ENCODE results near the gene ABCA1.

Gene ABCA1

DNA sequence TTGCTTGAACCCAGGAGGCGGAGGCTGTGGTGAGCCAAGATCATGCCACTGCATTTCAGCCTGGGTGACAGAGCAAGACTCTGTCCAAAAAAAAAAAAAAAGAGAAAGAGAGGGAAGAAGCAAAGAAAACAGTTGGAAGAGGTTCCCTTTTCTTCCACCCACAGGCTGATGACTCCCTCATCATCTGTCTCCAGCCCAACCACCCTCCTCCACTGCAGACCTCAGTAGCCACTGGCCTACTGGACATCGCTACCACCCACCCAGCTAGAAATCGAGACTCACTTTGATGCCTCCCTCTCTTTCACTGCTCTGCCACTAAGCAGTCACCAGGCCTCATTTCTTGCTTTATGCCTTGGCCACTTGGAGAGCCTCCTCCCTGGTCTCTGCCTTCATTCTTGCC, 92.8 kb downstream of the ABCA1 start:
- DNase-seq, result no peak

- DNase-seq, result no peak
Measured at GRCh38 chr9:104833696-104834095, 94.3 kb downstream of the ABCA1 start.

DNA sequence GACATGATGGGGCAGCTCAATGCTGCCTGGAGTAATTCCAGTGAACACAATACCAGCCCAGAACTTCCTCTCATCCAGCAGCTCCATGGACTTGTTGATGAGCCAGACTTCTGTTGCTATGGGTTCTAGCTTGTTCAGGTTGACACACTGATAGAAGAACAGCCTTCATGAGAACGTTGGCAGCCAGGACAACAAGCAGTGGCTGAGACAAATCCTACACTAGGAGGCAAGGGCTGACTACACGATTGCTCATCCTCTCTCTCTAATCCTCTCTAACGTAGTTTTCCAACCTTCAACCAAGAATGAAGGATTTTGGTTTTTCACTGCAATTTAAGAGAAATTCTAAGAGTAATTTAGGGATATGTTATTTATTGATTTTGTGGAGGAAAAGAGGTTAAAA, 96.3 kb downstream of the ABCA1 start:
- no peak for DNase-seq

- DNase-seq, result no peak
Measured at GRCh38 chr9:104826911-104827310, 101.0 kb downstream of the ABCA1 start.

- DNase-seq, result no peak
Measured at GRCh38 chr9:104826079-104826775, 101.7 kb downstream of the ABCA1 start.

GRCh38 chr9:104820336-104820735, 107.6 kb downstream of the ABCA1 start:
- no peak for DNase-seq

GRCh38 chr9:104819033-104819432, 108.9 kb downstream of the ABCA1 start:
- DNase-seq, result no peak

DNA sequence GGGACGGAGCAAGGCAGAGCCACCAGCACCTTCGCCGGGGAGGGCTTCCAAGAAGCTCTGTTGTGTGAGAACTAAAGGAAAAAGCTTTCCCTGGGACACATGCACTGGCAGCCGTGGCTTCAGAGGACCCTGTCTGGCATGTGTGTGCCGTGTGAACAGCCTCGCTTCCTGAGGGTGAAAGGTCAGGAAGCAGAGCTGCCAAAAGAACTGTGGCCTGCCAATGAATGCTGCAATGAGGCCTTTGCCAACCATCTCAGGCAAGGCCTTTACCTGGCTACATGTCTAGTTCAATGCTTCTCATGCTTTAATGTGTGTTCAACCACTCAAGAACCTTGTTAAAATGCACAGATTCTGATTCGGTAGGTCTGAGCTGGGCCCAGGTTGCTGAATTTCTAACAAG, 110.5 kb downstream of the ABCA1 start:
- DNase-seq, result no peak

- no peak for DNase-seq
Measured at GRCh38 chr9:104815851-104816565, 111.9 kb downstream of the ABCA1 start.

GRCh38 chr9:104810421-104811339, 117.3 kb downstream of the ABCA1 start:
- DNase-seq, result no peak

GRCh38 chr9:104808035-104808614, 119.8 kb downstream of the ABCA1 start:
- no peak for DNase-seq

- DNase-seq, result no peak
Measured at GRCh38 chr9:104805441-104805840, 122.5 kb downstream of the ABCA1 start.

GRCh38 chr9:104802906-104803305, 125.0 kb downstream of the ABCA1 start:
- DNase-seq, result no peak

DNA sequence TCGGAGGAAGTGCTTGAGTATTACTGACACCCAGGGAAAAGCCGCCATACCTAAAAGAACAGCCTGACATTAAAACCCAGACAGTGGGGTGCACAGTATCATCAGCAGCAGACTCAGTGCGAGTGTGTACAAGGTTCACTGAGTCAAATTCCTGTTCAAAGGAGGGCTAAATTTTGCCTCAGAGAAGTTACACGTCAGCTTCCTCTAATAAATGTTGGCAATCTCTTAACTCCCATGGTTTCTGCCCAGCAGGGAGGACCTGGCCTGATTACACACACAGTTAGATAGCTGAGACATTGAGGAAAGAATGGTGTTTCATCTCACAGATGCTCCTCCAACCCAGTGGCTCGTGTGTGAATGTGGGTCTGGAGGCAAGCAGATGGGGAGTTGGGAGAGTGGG, 125.8 kb downstream of the ABCA1 start:
- DNase-seq, result no peak

DNA sequence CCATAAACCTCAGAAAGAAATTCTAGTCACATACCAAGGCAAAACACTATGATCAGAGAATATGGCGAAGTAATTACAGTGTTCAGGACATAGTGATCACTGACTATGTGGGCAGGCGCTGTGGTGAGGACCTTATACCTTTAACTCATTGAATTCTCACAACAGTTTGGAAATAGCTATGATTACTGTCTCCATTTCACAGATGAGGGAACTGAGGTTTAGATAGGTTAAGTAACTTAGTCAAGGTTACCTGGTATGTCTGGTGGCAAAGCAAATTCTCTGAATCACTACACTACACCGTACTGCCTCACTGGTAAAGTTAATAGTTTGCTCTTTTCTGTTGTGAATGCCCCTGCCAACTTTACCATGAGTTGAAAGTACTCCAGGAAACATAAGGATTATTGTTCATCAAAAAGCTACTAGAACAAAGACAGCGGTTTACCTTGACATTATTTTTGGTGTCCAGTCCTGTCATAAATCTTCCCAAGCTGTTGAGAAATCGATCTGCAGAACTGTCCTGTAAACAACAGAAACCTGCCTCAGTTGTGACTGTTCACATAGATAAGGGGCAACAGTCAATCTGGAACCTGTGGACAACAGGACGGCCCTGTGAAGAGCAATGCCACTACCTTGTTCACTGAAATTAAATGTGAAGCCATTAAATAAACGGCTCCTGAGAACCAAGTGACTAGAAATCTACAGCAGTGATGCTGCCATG, 127.7 kb downstream of the ABCA1 start:
- DNase-seq, result no peak

- no peak for DNase-seq
Measured at GRCh38 chr9:104798209-104798995, 129.6 kb downstream of the ABCA1 start.

DNA sequence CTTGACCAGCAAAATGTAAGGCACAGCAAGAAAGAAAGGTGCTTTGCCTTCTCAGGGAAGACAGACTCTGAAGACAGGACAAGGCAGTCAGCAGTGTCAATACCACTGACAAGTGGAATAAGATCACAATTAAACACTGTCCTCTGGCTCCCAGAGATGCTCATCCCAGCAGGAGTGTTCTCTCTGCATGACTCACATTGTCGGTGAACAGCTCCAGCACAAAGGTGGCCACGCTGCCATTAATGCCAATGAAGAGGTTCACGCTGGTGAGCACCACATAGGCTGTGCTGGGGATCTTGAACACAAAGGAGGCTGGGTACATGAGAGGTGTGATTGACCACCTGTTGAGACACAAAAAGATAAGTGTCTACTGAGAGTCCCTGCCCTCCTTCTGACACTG, 132.1 kb downstream of the ABCA1 start:
- DNase-seq, result no peak

- DNase-seq, result no peak
Measured at GRCh38 chr9:104795082-104795481, 132.9 kb downstream of the ABCA1 start.

DNA sequence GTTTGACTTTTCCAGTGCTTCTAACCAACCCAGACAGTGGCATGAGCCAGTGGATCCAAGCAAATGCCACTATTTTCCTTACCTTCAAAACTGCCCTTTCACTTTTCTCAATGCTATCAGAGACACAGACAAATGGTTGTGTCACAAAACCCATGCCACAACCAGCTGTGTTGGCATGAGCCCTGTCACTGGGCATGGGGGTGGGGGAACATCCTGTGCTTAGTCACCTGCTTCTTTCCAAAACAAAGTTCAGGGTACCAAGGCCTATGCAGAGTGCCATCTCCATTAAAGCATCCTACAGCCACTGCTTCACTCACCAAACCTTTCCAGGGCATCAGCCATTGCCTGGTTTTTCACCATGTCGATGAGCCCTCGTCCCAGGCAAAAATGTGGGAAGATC, 133.9 kb downstream of the ABCA1 start:
- DNase-seq, result no peak

DNA sequence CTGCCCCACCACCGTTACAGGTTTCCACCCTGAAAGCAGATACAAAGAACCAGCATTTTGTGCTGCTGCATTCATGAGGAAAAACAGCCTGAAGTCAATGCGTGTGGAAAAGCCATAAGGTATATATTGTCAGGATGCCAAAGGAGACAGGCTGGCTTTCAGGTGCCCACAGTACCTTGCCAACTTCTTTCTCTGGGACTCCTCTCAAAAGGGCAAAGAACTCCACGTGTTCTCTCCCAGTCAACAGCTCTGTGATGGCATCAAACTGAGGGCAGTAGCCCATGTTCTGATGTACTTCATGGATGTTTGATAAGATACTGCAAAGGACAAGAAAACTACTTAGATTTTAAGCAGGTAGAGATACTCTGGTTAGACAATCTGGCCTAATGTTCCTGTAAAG, 139.7 kb downstream of the ABCA1 start:
- DNase-seq, result no peak

DNA sequence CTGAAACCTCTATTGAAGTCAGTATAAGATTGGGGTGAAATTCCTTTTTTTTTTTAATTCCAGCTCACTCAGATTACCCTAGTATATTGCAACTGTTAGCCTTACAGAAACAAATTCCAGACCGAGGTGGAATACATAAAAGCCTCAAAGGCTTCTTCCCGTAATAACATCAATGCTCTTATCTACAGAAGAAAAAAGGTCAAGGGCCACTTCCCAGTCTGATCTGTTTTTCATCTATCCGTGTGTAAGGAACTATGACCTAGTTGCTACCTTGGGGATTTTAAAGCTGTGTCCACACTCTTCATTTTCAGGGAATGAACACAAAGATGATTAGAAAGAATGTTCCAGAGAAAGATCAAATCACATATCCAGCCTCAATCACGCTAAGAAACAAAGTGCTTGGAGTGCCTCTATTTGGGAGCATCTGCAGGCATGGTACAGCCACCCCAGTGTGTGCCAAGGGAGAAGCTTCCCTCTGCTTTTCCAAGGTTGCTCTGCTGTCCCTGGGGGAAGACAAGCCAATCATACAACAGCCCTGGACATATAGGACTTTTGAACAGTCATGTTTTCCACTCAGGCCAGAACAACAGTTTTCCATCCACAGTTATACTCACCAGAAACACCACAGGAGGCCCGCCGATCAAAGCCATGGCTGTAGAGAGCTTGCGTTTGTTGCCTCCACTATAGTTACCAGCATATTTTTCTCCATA, 140.5 kb downstream of the ABCA1 start:
- no peak for DNase-seq

All from GOT3 (cell line).